GM12875 (cell line): Measurements from ENCODE around the gene THRB.

ENCODE experiments used
- H3K4me3 ChIP-seq: one replicate; pipeline ENCODE4 v1.5.1; 2011; ENCODE audit warnings: low read depth, low read length, control low read depth
- CTCF ChIP-seq: IDR thresholded peaks from 2 replicates; pipeline ENCODE4 v1.5.1; 2011; ENCODE audit warnings: low read depth, mild to moderate bottlenecking, control low read depth, inconsistent platforms, low read length, moderate library complexity, borderline replicate concordance; ENCODE audit not compliant: insufficient read depth

The THRB gene

DNA sequence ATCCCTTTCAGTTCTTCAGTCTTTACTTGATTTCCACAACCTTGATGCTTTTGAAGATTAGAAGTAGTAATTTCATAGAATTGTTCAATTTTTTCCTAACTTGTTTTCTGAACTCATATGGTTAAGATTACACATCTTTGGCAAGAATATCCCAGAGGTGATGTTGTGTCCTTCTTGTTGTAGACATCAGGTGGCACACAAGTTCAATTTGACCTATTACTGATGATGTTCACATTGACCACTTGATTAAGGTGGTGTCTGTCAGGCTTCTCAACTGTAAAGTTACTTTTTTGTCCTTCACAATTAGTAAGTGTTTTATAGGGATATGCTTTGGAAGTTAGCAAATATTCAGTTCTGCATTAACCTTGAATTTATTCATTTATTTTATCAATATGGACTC is 34.6 kb upstream of the THRB start:
- no peak for TF ChIP-seq CTCF
- no peak overlapping the region for H3K4me3 ChIP-seq

DNA sequence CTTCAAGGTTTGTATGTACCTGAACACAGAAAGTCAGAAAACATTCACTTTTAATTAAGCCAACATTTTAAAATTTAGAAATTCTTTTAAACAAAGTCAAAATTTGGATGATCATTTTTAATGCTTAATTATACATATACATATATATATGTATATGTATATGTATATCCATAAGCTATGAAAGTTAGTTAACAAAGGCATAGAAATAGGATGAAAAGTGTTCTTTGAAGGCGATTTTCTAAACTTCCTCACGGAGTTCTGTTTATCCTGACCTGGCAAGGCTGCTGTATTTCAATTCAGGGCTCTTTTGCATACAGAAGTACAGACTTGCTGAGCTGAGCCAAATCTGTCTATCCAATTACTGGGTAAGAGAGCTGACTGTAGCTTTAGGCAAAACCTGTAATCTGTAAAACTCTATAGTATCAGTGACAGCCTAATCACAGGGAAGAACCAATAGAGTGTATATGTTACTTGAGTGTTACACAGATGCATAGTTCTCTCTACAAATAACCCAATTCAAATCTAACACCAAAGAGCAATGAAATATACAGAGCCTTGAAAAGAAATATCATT is 32.1 kb upstream of the THRB start:
- TF ChIP-seq CTCF, result no peak
- H3K4me3 ChIP-seq, result no peak overlapping the region

- no peak for TF ChIP-seq CTCF
- H3K4me3 ChIP-seq, result no peak overlapping the region
Observed at GRCh38 chr3:24525557-24525956, 30.9 kb upstream of the THRB start.

GRCh38 chr3:24525022-24525421 is 30.4 kb upstream of the THRB start:
- H3K4me3 ChIP-seq, result no peak overlapping the region
- no peak for TF ChIP-seq CTCF

- TF ChIP-seq CTCF, result no peak
Observed at GRCh38 chr3:24523988-24524727, 29.5 kb upstream of the THRB start.

DNA sequence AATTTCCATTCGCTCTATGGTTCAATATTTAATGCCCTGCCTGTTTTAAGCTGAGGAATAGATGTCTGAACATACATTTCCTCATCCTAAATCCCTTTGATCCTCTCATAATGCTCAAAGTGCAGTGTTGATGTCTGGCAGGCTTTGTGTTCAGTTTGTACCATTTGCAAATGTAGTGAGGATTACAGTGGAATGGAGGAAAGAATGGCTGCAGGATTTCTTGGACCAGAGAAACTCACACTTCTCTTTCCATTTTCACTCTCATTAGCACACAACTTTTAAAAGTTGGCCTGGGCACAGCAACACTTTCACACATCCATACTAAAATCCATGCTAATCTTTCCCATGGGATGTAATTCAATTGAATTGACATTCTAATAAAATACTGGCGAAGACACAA is 28.6 kb upstream of the THRB start:
- no peak for TF ChIP-seq CTCF

More at GRCh38 chr3:24523988-24524727, 29.5 kb upstream of the THRB start:
- H3K4me3 ChIP-seq, result no peak overlapping the region

DNA sequence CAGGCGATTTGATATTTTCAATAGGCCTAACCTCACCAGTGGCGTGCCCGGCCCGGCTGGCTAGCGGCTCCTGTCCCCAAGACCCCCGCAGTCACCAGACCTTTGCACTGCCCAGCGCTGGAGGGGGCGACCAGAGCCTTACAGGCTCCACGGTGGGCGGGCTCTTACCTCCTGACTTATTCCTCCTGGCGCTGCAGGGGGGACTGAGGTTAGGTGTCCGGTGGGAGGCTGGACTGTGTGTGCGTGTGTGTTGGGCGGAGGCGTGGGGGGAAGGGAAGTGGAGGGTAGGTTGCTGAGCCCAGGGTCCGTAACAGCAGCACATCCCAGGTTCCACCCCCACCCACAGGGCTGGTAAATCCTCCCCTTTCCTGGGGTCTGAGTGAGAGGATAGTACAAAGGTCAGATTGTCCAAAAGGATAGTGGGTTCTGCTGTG is 27.5 kb upstream of the THRB start:
- H3K4me3 ChIP-seq, result no peak overlapping the region
- TF ChIP-seq CTCF, result no peak

More for the DNA sequence above, 28.6 kb upstream of the THRB start:
- H3K4me3 ChIP-seq, result no peak overlapping the region
